Cardiac muscle cell (in vitro differentiated cells and primary cell): ENCODE measurements around the gene SYNGAP1. TPM values are rescaled to one million over a fixed set of nuclear protein-coding genes. Genes with fewer than 3 reads are reported as not detected.
A peak's percentile ranks its signal among the peaks of the same experiment; 100 is the strongest.

ENCODE experiments used
- DNase-seq, 2 donors: peaks; one replicate each; pipeline versions ENCODE4 v3.0.0 to v3.0.0-alpha.2; 2010 to 2017; ENCODE audit warnings: low read depth in 1 of 2, low spot score in 1 of 2
- H3K27ac ChIP-seq: fragments of 200-600 bp; sonication (generic); 2 replicates; pipeline ENCODE4 v1.5.1; 2016
- H3K27me3 ChIP-seq: fragments of 200-600 bp; sonication (generic); 2 replicates; pipeline ENCODE4 v1.6.0; 2016; ENCODE audit warnings: control low read depth
- H3K36me3 ChIP-seq: fragments of 200-600 bp; sonication (generic); 2 replicates; pipeline ENCODE4 v1.5.1; 2016; ENCODE audit warnings: control low read depth
- H3K4me1 ChIP-seq: fragments of 200-600 bp; sonication (generic); 2 replicates; pipeline ENCODE4 v1.8.1; 2017; ENCODE audit warnings: low read depth, mild to moderate bottlenecking, mixed run types
- H3K4me3 ChIP-seq: fragments of 200-600 bp; sonication (generic); 2 replicates; pipeline ENCODE4 v1.5.1; 2016; ENCODE audit warnings: mild to moderate bottlenecking
- H3K9me3 ChIP-seq: fragments of 200-600 bp; sonication (generic); 2 replicates; pipeline ENCODE4 v1.5.1; 2017; ENCODE audit warnings: low read depth, mild to moderate bottlenecking, control low read depth
- CTCF ChIP-seq: IDR thresholded peaks from 2 replicates; pipeline ENCODE4 v1.5.1; 2012; ENCODE audit warnings: low read depth, mild to moderate bottlenecking, low read length
- polyA plus RNA-seq: library from polyadenylated mRNA; unstranded; fragments of >200 nt; fragmentation: Nextera tagmentation; extraction: Ambion mirVana; gene quantifications from 2 replicates; pipeline ENCODE4 v1.2.1, GENCODE V29; 2016
- total RNA-seq: library from RNA; depleted of rRNA; stranded (reverse); fragments of >200 nt; gene quantifications from 2 replicates; pipeline ENCODE4 v1.2.3, GENCODE V29; 2016

Gene SYNGAP1
- total and polyA plus RNA-seq, 2 experiments from 2014 or later: 6.8 to 20.2 TPM

- Histone ChIP-seq H3K27me3 (no peaks in the 10 kb centered on the region), H3K36me3 (no peaks in the 10 kb centered on the region), H3K4me1 (peaks cover 7% of the 10 kb centered on the region), H3K9me3 (no peaks in the 10 kb centered on the region), H3K4me3 (no peak overlapping the region), H3K27ac (no peak overlapping the region)
- no peak for DNase-seq
- TF ChIP-seq CTCF: no peak
Measured at GRCh38 chr6:33488339-33488738, 68.5 kb downstream of the SYNGAP1 start.

- no peak for TF ChIP-seq CTCF
- no peak overlapping the region for H3K4me3 ChIP-seq
- peak in 1 of 2 donors; percentile 8 for DNase-seq
- H3K9me3 ChIP-seq: no peaks in the 10 kb centered on the region
- peaks cover 7% of the 10 kb centered on the region for H3K4me1 ChIP-seq
- H3K36me3 ChIP-seq: no peaks in the 10 kb centered on the region
- peak overlapping the region; percentile 15 for H3K27ac ChIP-seq
- no peaks in the 10 kb centered on the region for H3K27me3 ChIP-seq
Measured at GRCh38 chr6:33490198-33490597, 70.3 kb downstream of the SYNGAP1 start.

- H3K9me3 ChIP-seq: no peaks in the 10 kb centered on the region
- peak in 1 of 2 donors; percentile 10 for DNase-seq
- peaks cover 7% of the 10 kb centered on the region for H3K4me1 ChIP-seq
- H3K36me3 ChIP-seq: no peaks in the 10 kb centered on the region
- TF ChIP-seq CTCF: no peak
- H3K27ac ChIP-seq: peak overlapping the region; percentile 15
- no peaks in the 10 kb centered on the region for H3K27me3 ChIP-seq
- no peak overlapping the region for H3K4me3 ChIP-seq
Measured at GRCh38 chr6:33490621-33491020, 70.8 kb downstream of the SYNGAP1 start.

- Histone ChIP-seq H3K36me3 (no peaks in the 10 kb centered on the region), H3K27ac (no peak overlapping the region), H3K9me3 (no peaks in the 10 kb centered on the region), H3K4me3 (no peak overlapping the region), H3K4me1 (peaks cover 7% of the 10 kb centered on the region), H3K27me3 (no peaks in the 10 kb centered on the region)
- DNase-seq: no peak
- TF ChIP-seq CTCF: no peak
Measured at GRCh38 chr6:33492093-33492492, 72.2 kb downstream of the SYNGAP1 start.

- Histone ChIP-seq H3K4me1 (no peaks in the 10 kb centered on the region), H3K4me3 (no peak overlapping the region), H3K27me3 (no peaks in the 10 kb centered on the region), H3K36me3 (no peaks in the 10 kb centered on the region), H3K9me3 (no peaks in the 10 kb centered on the region), H3K27ac (no peak overlapping the region)
- DNase-seq: no peak
- no peak for TF ChIP-seq CTCF
Measured at GRCh38 chr6:33497157-33497556, 77.3 kb downstream of the SYNGAP1 start.

- Histone ChIP-seq H3K36me3 (no peaks in the 10 kb centered on the region), H3K27ac (no peak overlapping the region), H3K27me3 (no peaks in the 10 kb centered on the region), H3K4me1 (peaks cover 13% of the 10 kb centered on the region), H3K9me3 (no peaks in the 10 kb centered on the region), H3K4me3 (no peak overlapping the region)
- DNase-seq: no peak
- TF ChIP-seq CTCF: no peak
Measured at GRCh38 chr6:33502486-33502885, 82.6 kb downstream of the SYNGAP1 start.
